ENCODE data around the gene PPP1R26. TPM values are rescaled to one million over a fixed set of nuclear protein-coding genes. Genes with fewer than 3 reads are reported as not detected.

Gene PPP1R26
- total and polyA plus RNA-seq, 9 donors, result 3.4 to 19.9 (median 14.7) TPM

GRCh38 chr9:135504262-135505243, 25.0 kb downstream of the PPP1R26 start:
- WGBS, 3 donors, result 61 to 70% (median 63%) methylated on average over 20 to 21 of the region's 21 CpGs

GRCh38 chr9:135505406-135506187, 26.0 kb downstream of the PPP1R26 start:
- peaks cover 10% of the 10 kb centered on the region for H3K4me1 ChIP-seq (ENCODE audit: insufficient read depth)
- intact Hi-C loops (cut with DNase I), result no loop called here
- peak in 2 of 5 donors; percentile 13 to 21 for DNase-seq
- peaks cover 3% of the 10 kb centered on the region for H3K36me3 ChIP-seq
- no peak overlapping the region for H3K27ac ChIP-seq
- H3K4me3 ChIP-seq, result no peak overlapping the region
- TF ChIP-seq POLR2A (IDR thresholded peaks at IDR 0.05) (no peak), EP300 (IDR thresholded peaks at IDR 0.05) (no peak), CTCF (IDR thresholded peaks at IDR 0.05) (no peak)
- no peaks in the 10 kb centered on the region for H3K27me3 ChIP-seq
- WGBS, 3 donors, result 67 to 73% (median 70%) methylated on average over 19 to 24 of the region's 24 CpGs
- H3K9me3 ChIP-seq, result no peaks in the 10 kb centered on the region

More at GRCh38 chr9:135504262-135505243, 25.0 kb downstream of the PPP1R26 start:
- no peaks in the 10 kb centered on the region for H3K9me3 ChIP-seq
- H3K36me3 ChIP-seq, result peaks cover 3% of the 10 kb centered on the region
- intact Hi-C loops (cut with DNase I), result no loop called here
- peaks cover 10% of the 10 kb centered on the region for H3K4me1 ChIP-seq (ENCODE audit: insufficient read depth)
- no peak overlapping the region for H3K27ac ChIP-seq
- no peaks in the 10 kb centered on the region for H3K27me3 ChIP-seq
- H3K4me3 ChIP-seq, result no peak overlapping the region
- DNase-seq, result peak; percentile 34 to 69 (median 55)
- TF ChIP-seq CTCF (IDR thresholded peaks at IDR 0.05) (peak in 2 of 3 donors; percentile 32 to 42), POLR2A (IDR thresholded peaks at IDR 0.05) (no peak)

DNA sequence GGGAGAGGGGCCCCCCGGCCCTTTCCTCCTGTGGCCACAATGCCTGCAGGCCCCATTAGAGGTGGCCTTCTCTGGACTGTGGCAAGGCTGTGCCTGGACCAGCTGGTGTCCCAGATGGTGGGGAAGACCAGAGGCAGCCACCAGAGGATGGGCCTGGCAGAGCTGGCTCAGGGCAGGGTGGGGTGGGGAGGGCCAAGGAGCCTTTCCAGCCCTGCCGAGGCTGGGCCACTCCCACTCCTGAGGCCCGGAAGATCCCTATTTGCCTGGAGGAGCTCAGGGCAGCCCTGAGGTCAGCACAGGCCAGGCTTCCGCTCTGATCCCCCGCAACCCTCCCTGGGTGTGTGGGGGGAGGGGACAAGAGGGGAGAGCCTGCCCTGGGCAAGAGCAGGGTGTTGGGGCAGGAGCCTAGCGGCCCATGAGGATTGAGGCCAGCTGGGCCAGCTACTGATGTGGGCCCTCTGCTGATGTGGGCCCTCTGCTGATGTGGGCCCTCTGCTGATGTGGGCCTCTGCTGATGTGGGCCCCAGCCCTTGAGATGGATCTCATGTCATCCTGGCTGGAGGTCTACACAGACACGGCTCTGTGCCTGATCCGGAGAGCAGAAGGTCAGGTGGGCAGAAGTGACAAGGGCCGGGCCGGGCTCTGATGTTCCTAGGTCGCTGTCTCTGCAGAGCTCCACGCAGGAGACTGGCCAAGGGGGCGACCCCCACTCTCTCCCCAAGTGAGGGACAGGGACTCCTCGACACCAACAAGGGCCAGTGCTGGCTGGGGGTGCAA, 26.9 kb downstream of the PPP1R26 start:
- no peaks in the 10 kb centered on the region for H3K9me3 ChIP-seq
- TF ChIP-seq EP300 (IDR thresholded peaks at IDR 0.05) (no peak), POLR2A (IDR thresholded peaks at IDR 0.05) (no peak), CTCF (IDR thresholded peaks at IDR 0.05) (no peak)
- no peak overlapping the region for H3K27ac ChIP-seq
- H3K4me3 ChIP-seq, result no peak overlapping the region
- peaks cover 6% of the 10 kb centered on the region for H3K4me1 ChIP-seq (ENCODE audit: insufficient read depth)
- H3K27me3 ChIP-seq, result no peaks in the 10 kb centered on the region
- peaks cover 3% of the 10 kb centered on the region for H3K36me3 ChIP-seq
- DNase-seq, result peak in 1 of 5 donors; percentile 11
- intact Hi-C loops (cut with DNase I), result no loop called here
- WGBS, 3 donors, result 57 to 63% (median 59%) methylated on average over 12 to 14 of the region's 14 CpGs
